HepG2 (cell line): ENCODE measurements around the gene HIC1. TPM values are rescaled to one million over a fixed set of nuclear protein-coding genes. Genes with fewer than 3 reads are reported as not detected.

Experiments used
- ARHGAP35 ChIP-seq: sonication (generic); formaldehyde crosslinking; IDR thresholded peaks from 2 replicates; pipeline ENCODE4 v1.9.0; 2022; ENCODE audit warnings: mild to moderate bottlenecking, inconsistent platforms, moderate library complexity, missing genetic modification reagents, borderline replicate concordance
- CEBPZ ChIP-seq: IDR thresholded peaks from 2 replicates; pipeline ENCODE4 v1.6.1; 2012; ENCODE audit warnings: low read length, improper control_type of control experiment
- FOXO1 ChIP-seq: sonication (generic); formaldehyde crosslinking; IDR thresholded peaks from 2 replicates; pipeline ENCODE4 v1.4.0; 2020; ENCODE audit warnings: missing genetic modification reagents
- HES4 ChIP-seq: sonication (generic); formaldehyde crosslinking; IDR thresholded peaks from 2 replicates; pipeline ENCODE4 v1.9.0; 2021; ENCODE audit warnings: mild to moderate bottlenecking, missing genetic modification reagents, borderline replicate concordance
- HIC2 ChIP-seq: sonication (generic); formaldehyde crosslinking; IDR thresholded peaks from 2 replicates; pipeline ENCODE4 v1.9.0; 2022; ENCODE audit warnings: low read depth, missing genetic modification reagents
- MBD4 ChIP-seq: IDR thresholded peaks from 2 replicates; pipeline ENCODE4 v1.6.1; 2012; ENCODE audit warnings: low read length, inconsistent platforms, borderline replicate concordance
- PATZ1 ChIP-seq: sonication (generic); formaldehyde crosslinking; IDR thresholded peaks from 2 replicates; pipeline ENCODE4 v1.4.0; 2020; ENCODE audit warnings: missing genetic modification reagents
- SMARCC2 ChIP-seq: fragments of 450-650 bp; IDR thresholded peaks from 2 replicates; pipeline ENCODE4 v1.6.1; 2017; ENCODE audit warnings: antibody characterized with exemption, mild to moderate bottlenecking
- TBL1XR1 ChIP-seq: fragments of 150-350 bp; IDR thresholded peaks from 2 replicates; pipeline ENCODE4 v1.6.1; 2014; ENCODE audit warnings: borderline replicate concordance, low read length; ENCODE audit not compliant: partially characterized antibody
- ZC3H4 ChIP-seq: sonication (generic); formaldehyde crosslinking; IDR thresholded peaks from 2 replicates; pipeline ENCODE4 v1.4.0; 2020; ENCODE audit warnings: missing genetic modification reagents, borderline replicate concordance
- ZHX1 ChIP-seq: sonication (generic); formaldehyde crosslinking; IDR thresholded peaks from 2 replicates; pipeline ENCODE4 v1.8.1; 2022; ENCODE audit warnings: low read depth, mild to moderate bottlenecking, missing genetic modification reagents
- ZNF780A ChIP-seq: sonication (generic); formaldehyde crosslinking; IDR thresholded peaks from 2 replicates; pipeline ENCODE4 v1.8.0; 2022; ENCODE audit warnings: mild to moderate bottlenecking, missing genetic modification reagents, moderate library complexity
- ZSCAN30 ChIP-seq: sonication (generic); formaldehyde crosslinking; IDR thresholded peaks from 2 replicates; pipeline ENCODE4 v1.5.0; 2020; ENCODE audit warnings: mild to moderate bottlenecking, missing genetic modification reagents
- ZUFSP ChIP-seq: sonication (generic); formaldehyde crosslinking; IDR thresholded peaks from 2 replicates; pipeline ENCODE4 v1.9.0; 2021; ENCODE audit warnings: missing genetic modification reagents, mild to moderate bottlenecking, borderline replicate concordance
- polyA plus RNA-seq, 8 experiments: library from polyadenylated mRNA; depleted of rRNA in 3 of 8; stranded (reverse) in 7 of 8; unstranded in 1 of 8; fragments of >200 nt; fragmentation: Illumina TruSeq in 4 of 8; extraction: Trizol in 4 of 8; gene quantifications; 2 replicates each; pipeline versions ENCODE4 v1.2.1 to v1.2.3, GENCODE V29; 2011 to 2016; ENCODE audit warnings: low read depth in 4 of 8, missing spikeins in 1 of 8, mixed read lengths in 1 of 8; ENCODE audit not compliant: insufficient read depth in 1 of 8
- total RNA-seq, 5 experiments: library from RNA; depleted of rRNA; stranded (reverse); fragments of >200 nt; fragmentation: Illumina TruSeq; extraction: Trizol; gene quantifications; 2 replicates each; pipeline ENCODE4 v1.2.3, GENCODE V29; 2016; ENCODE audit warnings: low read depth in 1 of 5
- TF ChIP-seq, protein P1 (sequence below): sonication (generic); formaldehyde crosslinking; IDR thresholded peaks from 2 replicates; pipeline ENCODE4 v1.5.0; 2020; ENCODE audit warnings: missing genetic modification reagents

The HIC1 gene
- total and polyA plus RNA-seq, 2 of the 13 experiments (the other 11 are each of a cell fraction or from before 2014, with no cell fraction given): 0.04 to 0.31 TPM

GRCh38 chr17:2094891-2095535 lies 40.1 kb downstream of the HIC1 start (continued):
- TF ChIP-seq HIC2 (0 out of 2 replicates have a peak, but pooled peaks have one; percentile 42), ZUFSP (no peak), CEBPZ (no peak), SMARCC2 (no peak), MBD4 (no peak), ZHX1 (CRISPR knock-in tag) (no peak), HES4 (CRISPR knock-in tag) (no peak), PATZ1 (peak; percentile 28; the same call in 1 of the 2 replicates), ZC3H4 (no peak), ARHGAP35 (0 out of 2 replicates have a peak, but pooled peaks have one; percentile 43), TBL1XR1 (no peak), ZSCAN30 (CRISPR knock-in tag) (no peak), FOXO1 (CRISPR knock-in tag) (peak; percentile 69), ZNF780A (CRISPR knock-in tag) (no peak)
- TF ChIP-seq, protein P1, sequence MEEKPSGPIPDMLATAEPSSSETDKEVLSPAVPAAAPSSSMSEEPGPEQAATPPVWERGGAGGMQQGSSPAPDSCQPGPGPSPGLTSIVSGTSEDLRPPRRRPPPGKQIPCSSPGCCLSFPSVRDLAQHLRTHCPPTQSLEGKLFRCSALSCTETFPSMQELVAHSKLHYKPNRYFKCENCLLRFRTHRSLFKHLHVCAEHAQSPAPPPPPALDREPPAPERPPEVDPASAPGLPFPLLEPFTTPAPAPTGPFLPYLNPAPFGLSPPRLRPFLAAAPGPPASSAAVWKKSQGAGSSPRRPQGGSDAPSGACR: peak; percentile 69; the same call in 1 of the 2 replicates
